Measurements from ENCODE around the gene ADAMTSL1. TPM values are rescaled to one million over a fixed set of nuclear protein-coding genes. Genes with fewer than 3 reads are reported as not detected.

Gene ADAMTSL1
- total and polyA plus RNA-seq, 9 donors = 1.2 to 20.0 (median 6.1) TPM

DNA sequence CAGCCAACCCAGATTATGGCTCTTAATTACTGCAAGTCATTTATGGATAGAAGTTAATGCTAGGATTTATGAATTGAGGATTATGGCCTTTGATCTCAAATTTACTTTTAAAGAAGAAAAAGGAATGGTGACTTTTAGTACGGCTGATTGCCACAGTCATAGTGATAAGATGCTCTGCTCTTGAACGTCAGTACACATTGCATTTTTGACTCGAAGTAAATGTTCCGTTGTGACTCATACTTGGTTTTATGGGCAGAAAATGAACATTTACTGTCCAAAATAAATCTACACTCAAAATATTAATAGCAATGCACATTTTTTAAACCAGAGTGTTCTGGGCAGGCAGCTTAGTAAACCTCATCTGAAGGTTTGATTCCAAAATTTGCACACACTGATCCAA, 830 bp downstream of the ADAMTSL1 start:
- no peaks in the 10 kb centered on the region for H3K9me3 ChIP-seq
- DNase-seq = no peak
- WGBS, 3 donors = 6 to 13% (median 9%) methylated on average over 4 of the region's 4 CpGs
- no peaks in the 10 kb centered on the region for H3K27me3 ChIP-seq
- H3K4me3 ChIP-seq = no peak overlapping the region
- no peak for TF ChIP-seq POLR2A (IDR thresholded peaks at IDR 0.05)
- TF ChIP-seq EP300 (IDR thresholded peaks at IDR 0.05) = no peak
- TF ChIP-seq, protein P1, sequence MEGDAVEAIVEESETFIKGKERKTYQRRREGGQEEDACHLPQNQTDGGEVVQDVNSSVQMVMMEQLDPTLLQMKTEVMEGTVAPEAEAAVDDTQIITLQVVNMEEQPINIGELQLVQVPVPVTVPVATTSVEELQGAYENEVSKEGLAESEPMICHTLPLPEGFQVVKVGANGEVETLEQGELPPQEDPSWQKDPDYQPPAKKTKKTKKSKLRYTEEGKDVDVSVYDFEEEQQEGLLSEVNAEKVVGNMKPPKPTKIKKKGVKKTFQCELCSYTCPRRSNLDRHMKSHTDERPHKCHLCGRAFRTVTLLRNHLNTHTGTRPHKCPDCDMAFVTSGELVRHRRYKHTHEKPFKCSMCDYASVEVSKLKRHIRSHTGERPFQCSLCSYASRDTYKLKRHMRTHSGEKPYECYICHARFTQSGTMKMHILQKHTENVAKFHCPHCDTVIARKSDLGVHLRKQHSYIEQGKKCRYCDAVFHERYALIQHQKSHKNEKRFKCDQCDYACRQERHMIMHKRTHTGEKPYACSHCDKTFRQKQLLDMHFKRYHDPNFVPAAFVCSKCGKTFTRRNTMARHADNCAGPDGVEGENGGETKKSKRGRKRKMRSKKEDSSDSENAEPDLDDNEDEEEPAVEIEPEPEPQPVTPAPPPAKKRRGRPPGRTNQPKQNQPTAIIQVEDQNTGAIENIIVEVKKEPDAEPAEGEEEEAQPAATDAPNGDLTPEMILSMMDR (IDR thresholded peaks at IDR 0.05) = no peak
- H3K36me3 ChIP-seq = no peaks in the 10 kb centered on the region
- intact Hi-C loops (cut with DNase I) = no loop called here
- no peak overlapping the region for H3K27ac ChIP-seq
- peaks cover 4% of the 10 kb centered on the region for H3K4me1 ChIP-seq (ENCODE audit: insufficient read depth)

DNA sequence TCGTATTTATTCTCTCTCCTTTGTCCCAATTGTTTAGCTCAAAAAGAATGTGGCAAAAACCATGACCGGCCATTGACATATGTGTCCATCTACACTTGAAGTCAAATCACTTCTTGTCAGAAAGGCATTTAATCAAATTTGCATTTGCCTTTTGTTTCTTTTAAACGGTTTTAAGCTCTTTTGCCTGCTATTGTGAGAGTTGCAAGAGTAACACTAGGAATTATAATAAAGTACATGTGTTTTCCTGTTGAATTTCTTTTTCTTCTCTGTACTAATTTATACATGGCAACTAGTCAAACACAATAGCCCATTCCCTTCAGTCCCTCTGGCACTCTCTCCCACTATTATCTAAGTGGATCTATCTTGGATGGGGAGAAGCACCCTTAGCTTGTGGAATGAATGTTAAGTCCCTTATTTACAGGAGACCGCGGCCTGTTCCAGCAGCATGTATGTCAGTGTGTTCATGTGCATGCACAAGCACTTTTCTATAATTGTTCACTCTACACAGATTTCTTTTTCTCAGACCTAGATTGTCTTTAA, 3.2 kb downstream of the ADAMTSL1 start:
- intact Hi-C loops (cut with DNase I) = no loop called here
- Histone ChIP-seq H3K9me3 (no peaks in the 10 kb centered on the region), H3K4me3 (no peak overlapping the region), H3K4me1 (ENCODE audit: insufficient read depth) (peaks cover 4% of the 10 kb centered on the region), H3K27me3 (no peaks in the 10 kb centered on the region), H3K27ac (no peak overlapping the region), H3K36me3 (no peaks in the 10 kb centered on the region)
- TF ChIP-seq POLR2A (IDR thresholded peaks at IDR 0.05) (no peak), EP300 (IDR thresholded peaks at IDR 0.05) (no peak)
- TF ChIP-seq, protein P1 (IDR thresholded peaks at IDR 0.05) = no peak
- 88 to 91% (median 90%) methylated on average over 5 of the region's 5 CpGs for WGBS, 3 donors
- DNase-seq = no peak

DNA sequence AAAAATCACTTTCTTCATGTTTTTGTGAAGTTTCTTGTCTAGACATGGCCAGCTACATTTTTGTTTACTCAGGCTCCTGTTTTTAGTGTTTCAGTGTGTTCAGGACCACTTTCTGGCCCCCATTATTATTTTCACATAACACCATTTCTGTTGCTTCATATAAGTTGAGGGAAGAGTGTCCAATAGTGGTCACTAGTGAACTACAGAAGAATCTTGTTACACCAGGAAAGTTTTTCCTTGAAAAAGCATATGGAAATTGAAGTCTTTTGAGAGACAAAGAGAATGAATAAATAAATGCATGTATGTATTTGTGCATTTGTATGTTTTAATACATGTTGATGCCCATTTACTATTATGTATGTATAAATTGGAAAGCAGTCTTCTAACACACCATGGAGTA, 3.8 kb downstream of the ADAMTSL1 start:
- no peak overlapping the region for H3K27ac ChIP-seq
- TF ChIP-seq POLR2A (IDR thresholded peaks at IDR 0.05) (no peak), EP300 (IDR thresholded peaks at IDR 0.05) (no peak)
- TF ChIP-seq, protein P1 (IDR thresholded peaks at IDR 0.05) = no peak
- H3K4me3 ChIP-seq = no peak overlapping the region
- intact Hi-C loops (cut with DNase I) = no loop called here
- H3K27me3 ChIP-seq = no peaks in the 10 kb centered on the region
- no peaks in the 10 kb centered on the region for H3K36me3 ChIP-seq
- no peak for DNase-seq
- H3K9me3 ChIP-seq = no peaks in the 10 kb centered on the region
- peaks cover 4% of the 10 kb centered on the region for H3K4me1 ChIP-seq (ENCODE audit: insufficient read depth)

DNA sequence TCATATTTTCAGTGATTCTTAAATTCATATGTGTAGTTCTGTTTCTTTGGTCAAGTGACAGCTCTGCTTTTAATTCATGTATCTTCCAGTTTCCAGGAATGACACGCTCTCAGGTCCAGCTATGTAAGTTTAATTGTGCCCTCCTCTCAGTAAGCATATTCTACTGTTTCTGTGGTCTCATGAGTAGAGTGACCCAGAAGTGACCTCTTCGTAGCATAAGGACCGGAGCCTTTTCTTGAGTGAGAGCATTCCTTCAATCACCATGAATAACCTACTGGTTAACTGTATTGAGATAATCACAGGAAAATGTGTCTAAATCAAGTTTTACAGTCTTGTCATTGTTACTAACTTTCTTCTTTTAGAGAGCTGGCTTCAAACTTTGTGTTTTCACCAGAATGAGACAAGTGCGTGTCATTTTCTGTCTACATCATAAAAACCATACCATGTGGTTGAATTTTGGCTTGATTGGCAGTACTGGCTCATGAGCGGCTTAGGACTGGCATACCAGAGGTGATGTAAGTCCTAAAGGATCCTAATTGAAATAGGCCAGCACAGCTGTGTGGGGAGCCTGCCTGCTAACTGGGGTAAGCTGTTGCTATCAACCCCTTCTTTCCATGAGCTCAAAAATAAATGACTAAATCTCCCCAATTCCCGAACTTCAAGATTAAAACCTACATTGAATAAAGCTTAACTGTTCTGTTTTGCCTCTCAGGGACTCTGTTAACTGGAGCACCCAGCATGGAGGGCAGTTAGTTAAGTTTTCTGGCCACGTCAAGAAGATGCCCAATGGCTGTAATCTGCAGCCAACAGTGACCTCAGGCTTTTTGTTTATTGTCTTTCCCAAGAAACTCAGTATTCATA, 4.8 kb downstream of the ADAMTSL1 start:
- Histone ChIP-seq H3K4me3 (no peak overlapping the region), H3K27ac (no peak overlapping the region), H3K4me1 (ENCODE audit: insufficient read depth) (no peaks in the 10 kb centered on the region), H3K36me3 (no peaks in the 10 kb centered on the region), H3K27me3 (no peaks in the 10 kb centered on the region), H3K9me3 (no peaks in the 10 kb centered on the region)
- intact Hi-C loops (cut with DNase I) = no loop called here
- TF ChIP-seq EP300 (IDR thresholded peaks at IDR 0.05) (no peak), POLR2A (IDR thresholded peaks at IDR 0.05) (no peak)
- no peak for DNase-seq
- 88 to 95% (median 92%) methylated on average over 7 of the region's 7 CpGs for WGBS, 3 donors

DNA sequence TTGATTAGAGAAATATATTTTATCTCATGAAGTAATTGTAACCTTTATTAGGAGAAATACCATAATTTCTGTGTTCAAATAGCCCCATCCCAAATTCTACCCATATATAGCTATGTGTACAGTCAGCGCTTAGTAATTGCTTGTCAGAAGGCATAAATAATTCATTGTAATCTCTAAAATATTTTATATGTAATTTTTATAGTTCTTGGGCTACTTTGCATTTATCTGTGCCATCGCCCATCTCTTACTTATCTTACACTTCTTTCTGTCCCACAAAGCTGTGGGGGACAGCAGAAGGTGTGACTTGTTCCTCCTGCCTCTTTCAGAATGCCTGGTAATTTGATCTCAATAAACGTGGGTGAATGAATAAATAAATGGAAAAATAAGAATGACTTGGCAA, 5.5 kb downstream of the ADAMTSL1 start:
- Histone ChIP-seq H3K4me3 (no peak overlapping the region), H3K9me3 (no peaks in the 10 kb centered on the region), H3K27me3 (no peaks in the 10 kb centered on the region), H3K27ac (no peak overlapping the region), H3K36me3 (no peaks in the 10 kb centered on the region), H3K4me1 (ENCODE audit: insufficient read depth) (no peaks in the 10 kb centered on the region)
- intact Hi-C loops (cut with DNase I) = no loop called here
- TF ChIP-seq EP300 (IDR thresholded peaks at IDR 0.05) (no peak), POLR2A (IDR thresholded peaks at IDR 0.05) (no peak)
- TF ChIP-seq, protein P1 (IDR thresholded peaks at IDR 0.05) = no peak
- WGBS, 3 donors = 63 to 76% (median 73%) methylated on average over 3 of the region's 3 CpGs
- DNase-seq = no peak
